HCT116 (cell line): ENCODE results near the gene STH. TPM values are rescaled to one million over a fixed set of nuclear protein-coding genes. Genes with fewer than 3 reads are reported as not detected.

Source experiments
- ATAC-seq: fragments of 200-7000 bp; cut with Tn5 transposase; 2 replicates; pipeline ENCODE4 v1.9.1; 2020; ENCODE audit warnings: mild to moderate bottlenecking, moderate library complexity
- BruUV-seq: library from RNA; stranded (reverse); fragments of 400-500 nt; replicated peaks from 2 replicates; lab custom pipeline; 2021; lab: Mats Ljungman, UMichigan
- CTCF ChIA-PET: fragments of 300-600 bp; sonication (Branson Sonifier 250); formaldehyde crosslinking; loops from one replicate; lab custom pipeline; 2021; ENCODE audit warnings: antibody characterized with exemption; lab: Charles Lee
- POLR2A ChIA-PET: fragments of 300-600, 350-600 bp; sonication (Branson Sonifier 250); formaldehyde crosslinking; loops from one replicate; lab custom pipeline; 2021; ENCODE audit warnings: antibody characterized with exemption; lab: Charles Lee
- RAD21 ChIA-PET, 2 experiments: fragments of 300-600 bp; sonication (Branson Sonifier 250); formaldehyde crosslinking; loops; one replicate each; lab custom pipeline; 2023; ENCODE audit warnings: low total read pairs in 2 of 2; ENCODE audit not compliant: uncharacterized antibody in 2 of 2, unreplicated experiment in 2 of 2, low non-redundant PET in 1 of 2; lab: Charles Lee
- DNase-seq: peaks from one replicate; pipeline ENCODE4 v3.0.0-alpha.2; 2010; ENCODE audit warnings: low read depth, low spot score
- H2AFZ ChIP-seq: fragments of 200-600 bp; shearing (Covaris generic), sonication (generic); 2 replicates; pipeline ENCODE4 v1.6.1; 2017; ENCODE audit warnings: low read depth, mixed run types, mixed read lengths, antibody characterized with exemption, low read length; ENCODE audit not compliant: poor library complexity, severe bottlenecking
- H3K27ac ChIP-seq: 2 replicates; pipeline ENCODE4 v1.5.1; 2012; ENCODE audit warnings: low read depth, low read length
- H3K27me3 ChIP-seq: fragments of 200-600 bp; sonication (generic); 2 replicates; pipeline ENCODE4 v1.6.1; 2016; ENCODE audit warnings: mixed run types, low read length, mixed read lengths; ENCODE audit not compliant: insufficient read depth
- H3K36me3 ChIP-seq, 2 experiments: fragments of 200-500 bp in 1 of 2; fragments of 200-600 bp in 1 of 2; sonication (Bioruptor generic) in 1 of 2; sonication (generic) in 1 of 2; 2 replicates each; pipeline versions ENCODE4 v1.5.1 to v1.6.1; 2014 to 2016; ENCODE audit warnings: low read length in 2 of 2, inconsistent platforms in 1 of 2, mixed read lengths in 1 of 2, mixed run types in 1 of 2; ENCODE audit not compliant: insufficient read depth in 2 of 2, control insufficient read depth in 1 of 2
- H3K4me1 ChIP-seq, 2 experiments: fragments of 200-600 bp in 1 of 2; sonication (generic) in 1 of 2; 2 replicates each; pipeline versions ENCODE4 v1.5.1 to v1.6.1; 2012 to 2017; ENCODE audit warnings: low read length in 2 of 2, inconsistent platforms in 1 of 2, mild to moderate bottlenecking in 1 of 2, mixed read lengths in 1 of 2, mixed run types in 1 of 2, moderate library complexity in 1 of 2; ENCODE audit not compliant: insufficient read depth in 2 of 2, control insufficient read depth in 1 of 2
- H3K4me2 ChIP-seq: fragments of 200-600 bp; sonication (generic); 2 replicates; pipeline ENCODE4 v1.6.1; 2017; ENCODE audit warnings: mixed run types, low read length, mixed read lengths
- H3K4me3 ChIP-seq, 2 experiments: fragments of 200-600 bp in 1 of 2; sonication (generic) in 1 of 2; replicated peaks in 1 of 2; 2 replicates each; pipeline ENCODE4 v1.5.1; 2011 to 2016; ENCODE audit warnings: low read length in 2 of 2, control low read depth in 1 of 2, low read depth in 1 of 2, mild to moderate bottlenecking in 1 of 2, mixed read lengths in 1 of 2, mixed run types in 1 of 2
- H3K79me2 ChIP-seq: fragments of 200-600 bp; sonication (generic); 2 replicates; pipeline ENCODE4 v1.6.1; 2017; ENCODE audit warnings: mild to moderate bottlenecking, mixed run types, low read length, moderate library complexity, mixed read lengths; ENCODE audit not compliant: insufficient read depth
- H3K9ac ChIP-seq: fragments of 200-600 bp; sonication (generic); 2 replicates; pipeline ENCODE4 v1.6.1; 2016; ENCODE audit warnings: low read length, mixed read lengths
- H3K9me2 ChIP-seq: fragments of 200-600 bp; sonication (generic), shearing (Covaris generic); 2 replicates; pipeline ENCODE4 v1.6.1; 2017; ENCODE audit warnings: mixed run types, mild to moderate bottlenecking, moderate library complexity; ENCODE audit not compliant: insufficient read depth
- H3K9me3 ChIP-seq, 2 experiments: fragments of 200-500 bp in 1 of 2; fragments of 200-600 bp in 1 of 2; sonication (Bioruptor generic) in 1 of 2; sonication (generic) in 1 of 2; 2 replicates each; pipeline ENCODE4 v1.6.1; 2014 to 2017; ENCODE audit warnings: low read length in 2 of 2, mixed read lengths in 2 of 2, inconsistent platforms in 1 of 2, low read depth in 1 of 2, mild to moderate bottlenecking in 1 of 2, mixed run types in 1 of 2, moderate library complexity in 1 of 2; ENCODE audit not compliant: control insufficient read depth in 1 of 2, insufficient read depth in 1 of 2
- H4K20me1 ChIP-seq: fragments of 200-600 bp; sonication (generic), shearing (Covaris generic); 2 replicates; pipeline ENCODE4 v1.6.1; 2017; ENCODE audit warnings: mixed run types, mild to moderate bottlenecking, moderate library complexity; ENCODE audit not compliant: insufficient read depth
- CEBPB ChIP-seq: IDR thresholded peaks from 2 replicates; pipeline ENCODE4 v1.6.1; 2012; ENCODE audit warnings: low read depth
- EGR1 ChIP-seq: IDR thresholded peaks from 2 replicates; pipeline ENCODE4 v1.6.1; 2012; ENCODE audit warnings: low read depth
- EZH2phosphoT487 ChIP-seq: fragments of 200-600 bp; IDR thresholded peaks from 2 replicates; pipeline ENCODE4 v1.6.1; 2018; ENCODE audit warnings: antibody characterized with exemption, borderline replicate concordance
- SIN3A ChIP-seq: IDR thresholded peaks from 2 replicates; pipeline ENCODE4 v1.6.1; 2012; ENCODE audit warnings: low read depth
- SP1 ChIP-seq: IDR thresholded peaks from 2 replicates; pipeline ENCODE4 v1.6.1; 2012; ENCODE audit warnings: low read depth
- ZFX ChIP-seq: fragments of 450-650 bp; IDR thresholded peaks from 2 replicates; pipeline ENCODE4 v1.6.1; 2017
- intact Hi-C: fragments of 100-400 bp; cut with micrococcal nuclease; formaldehyde crosslinking; loops from 2 replicates; pipeline ENCODE4 v1.10.0; 2022
- total RNA-seq: library from RNA; stranded (reverse); gene quantifications from one replicate; pipeline ENCODE4 v1.2.1, GENCODE V29; 2021; ENCODE audit not compliant: unreplicated experiment
- TF ChIP-seq, protein P1 (sequence below): IDR thresholded peaks from 2 replicates; pipeline ENCODE4 v1.6.1; 2011; ENCODE audit warnings: mild to moderate bottlenecking, low read length, moderate library complexity; ENCODE audit not compliant: insufficient replicate concordance; ENCODE audit errors: extremely low read depth
- TF ChIP-seq, protein P2 (sequence below): IDR thresholded peaks from 2 replicates; pipeline ENCODE4 v1.6.1; 2012
- TF ChIP-seq, protein P3 (sequence below): IDR thresholded peaks from 2 replicates; pipeline ENCODE4 v1.6.1; 2012

The STH gene
- total RNA-seq, 1 experiment from 2014 or later = not detected

- H4K20me1 ChIP-seq = peaks cover 6% of the 10 kb centered on the region; the same call in 1 of the 2 replicates
- H3K79me2 ChIP-seq = no peaks in the 10 kb centered on the region
- TF ChIP-seq, protein P1, sequence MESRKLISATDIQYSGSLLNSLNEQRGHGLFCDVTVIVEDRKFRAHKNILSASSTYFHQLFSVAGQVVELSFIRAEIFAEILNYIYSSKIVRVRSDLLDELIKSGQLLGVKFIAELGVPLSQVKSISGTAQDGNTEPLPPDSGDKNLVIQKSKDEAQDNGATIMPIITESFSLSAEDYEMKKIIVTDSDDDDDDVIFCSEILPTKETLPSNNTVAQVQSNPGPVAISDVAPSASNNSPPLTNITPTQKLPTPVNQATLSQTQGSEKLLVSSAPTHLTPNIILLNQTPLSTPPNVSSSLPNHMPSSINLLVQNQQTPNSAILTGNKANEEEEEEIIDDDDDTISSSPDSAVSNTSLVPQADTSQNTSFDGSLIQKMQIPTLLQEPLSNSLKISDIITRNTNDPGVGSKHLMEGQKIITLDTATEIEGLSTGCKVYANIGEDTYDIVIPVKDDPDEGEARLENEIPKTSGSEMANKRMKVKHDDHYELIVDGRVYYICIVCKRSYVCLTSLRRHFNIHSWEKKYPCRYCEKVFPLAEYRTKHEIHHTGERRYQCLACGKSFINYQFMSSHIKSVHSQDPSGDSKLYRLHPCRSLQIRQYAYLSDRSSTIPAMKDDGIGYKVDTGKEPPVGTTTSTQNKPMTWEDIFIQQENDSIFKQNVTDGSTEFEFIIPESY = no peak
- TF ChIP-seq, protein P2, sequence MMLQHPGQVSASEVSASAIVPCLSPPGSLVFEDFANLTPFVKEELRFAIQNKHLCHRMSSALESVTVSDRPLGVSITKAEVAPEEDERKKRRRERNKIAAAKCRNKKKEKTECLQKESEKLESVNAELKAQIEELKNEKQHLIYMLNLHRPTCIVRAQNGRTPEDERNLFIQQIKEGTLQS = no peak
- TF ChIP-seq SP1 (no peak), CEBPB (no peak), EZH2phosphoT487 (no peak), ZFX (no peak), EGR1 (no peak), SIN3A (no peak)
- TF ChIP-seq, protein P3, sequence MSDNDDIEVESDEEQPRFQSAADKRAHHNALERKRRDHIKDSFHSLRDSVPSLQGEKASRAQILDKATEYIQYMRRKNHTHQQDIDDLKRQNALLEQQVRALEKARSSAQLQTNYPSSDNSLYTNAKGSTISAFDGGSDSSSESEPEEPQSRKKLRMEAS = no peak
- no peak overlapping the region for H2AFZ ChIP-seq
- intact Hi-C loops = no loop called here
- H3K9me2 ChIP-seq = no peaks in the 10 kb centered on the region
- H3K27me3 ChIP-seq = no peaks in the 10 kb centered on the region
- H3K4me2 ChIP-seq = no peak overlapping the region
- ChIA-PET POLR2A (no interaction called here), CTCF (interaction anchor here (0.7 to 5.5 kb wide), 2 partner anchors 10 to 830 kb away, joined by 3 to 28 read pairs; no protein-coding TSS in a partner anchor), RAD21 (no interaction called here)
- ATAC-seq (no peak), DNase-seq (no peak)
- H3K4me1 ChIP-seq = no peaks in the 10 kb centered on the region
- no peak overlapping the region for H3K27ac ChIP-seq
- no peak overlapping the region for H3K9ac ChIP-seq
- H3K36me3 ChIP-seq = peaks cover 81% of the 10 kb centered on the region in 2 experiments
- BruUV-seq = no TSS peak
- H3K4me3 ChIP-seq = no peak overlapping the region
- no peaks in the 10 kb centered on the region for H3K9me3 ChIP-seq
These were observed 36.2 kb downstream of the STH start for GRCh38 chr17:46035112-46035818.
